Measurements from ENCODE around the gene USP7.
A peak's percentile ranks its signal among the peaks of the same experiment; 100 is the strongest.

Gene USP7

GRCh38 chr16:8964462-8964861 is 756 bp upstream of the USP7 start:
- peaks cover 13 to 14% of the 10 kb centered on the region in 2 donors for H3K36me3 Mint-ChIP-seq

GRCh38 chr16:8963010-8963820 is 491 bp downstream of the USP7 start:
- Mint-ChIP-seq H3K9me3 (no peaks in the 10 kb centered on the region), H3K4me3 (peak overlapping the region; percentile 69 to 89), H3K4me1 (peaks cover 47 to 65% of the 10 kb centered on the region in 2 donors), H3K27ac (peak overlapping the region; percentile 81), H3K36me3 (peaks cover 14% of the 10 kb centered on the region in 2 donors), H3K27me3 (no peaks in the 10 kb centered on the region)
- DNase-seq (no peak), ATAC-seq (replicated peaks) (peak in 1 of 2 donors; percentile 1)

More at GRCh38 chr16:8964462-8964861, 756 bp upstream of the USP7 start:
- H3K4me3 Mint-ChIP-seq: peak overlapping the region; percentile 64 to 78
- H3K9me3 Mint-ChIP-seq: no peaks in the 10 kb centered on the region
- H3K4me1 Mint-ChIP-seq: peaks cover 35 to 52% of the 10 kb centered on the region in 2 donors
- no peaks in the 10 kb centered on the region for H3K27me3 Mint-ChIP-seq
- DNase-seq (no peak), ATAC-seq (replicated peaks) (no peak)
- peak overlapping the region; percentile 75 for H3K27ac Mint-ChIP-seq

- peak; percentile 64 for DNase-seq
- H3K36me3 Mint-ChIP-seq: peaks cover 14 to 19% of the 10 kb centered on the region in 2 donors
- peak overlapping the region; percentile 97 for H3K27ac Mint-ChIP-seq
- H3K4me1 Mint-ChIP-seq: peaks cover 51 to 70% of the 10 kb centered on the region in 2 donors
- H3K4me3 Mint-ChIP-seq: peak overlapping the region; percentile 89 to 90
- H3K9me3 Mint-ChIP-seq: no peaks in the 10 kb centered on the region
- ATAC-seq (replicated peaks): peak; percentile 59 to 62
- H3K27me3 Mint-ChIP-seq: no peaks in the 10 kb centered on the region
Measured at GRCh38 chr16:8962393-8963009, 1.2 kb downstream of the USP7 start.

GRCh38 chr16:8961811-8962390 is 1.8 kb downstream of the USP7 start:
- DNase-seq: no peak

GRCh38 chr16:8960788-8961109 is 3.0 kb downstream of the USP7 start:
- DNase-seq: no peak
- no peaks in the 10 kb centered on the region for H3K9me3 Mint-ChIP-seq
- ATAC-seq (replicated peaks): no peak
- peak overlapping the region; percentile 89 to 90 for H3K4me3 Mint-ChIP-seq
- peaks cover 52 to 71% of the 10 kb centered on the region in 2 donors for H3K4me1 Mint-ChIP-seq
- H3K27ac Mint-ChIP-seq: peak overlapping the region; percentile 74
- peaks cover 14 to 23% of the 10 kb centered on the region in 2 donors for H3K36me3 Mint-ChIP-seq
- H3K27me3 Mint-ChIP-seq: no peaks in the 10 kb centered on the region

More at GRCh38 chr16:8961811-8962390, 1.8 kb downstream of the USP7 start:
- no peak for ATAC-seq (replicated peaks)
- H3K27me3 Mint-ChIP-seq: no peaks in the 10 kb centered on the region
- H3K27ac Mint-ChIP-seq: peak overlapping the region; percentile 97
- peak overlapping the region; percentile 89 to 90 for H3K4me3 Mint-ChIP-seq
- no peaks in the 10 kb centered on the region for H3K9me3 Mint-ChIP-seq
- peaks cover 52 to 71% of the 10 kb centered on the region in 2 donors for H3K4me1 Mint-ChIP-seq
- peaks cover 14 to 21% of the 10 kb centered on the region in 2 donors for H3K36me3 Mint-ChIP-seq

GRCh38 chr16:8959921-8960787 is 3.6 kb downstream of the USP7 start:
- no peak for DNase-seq
- Mint-ChIP-seq H3K27me3 (no peaks in the 10 kb centered on the region), H3K36me3 (peaks cover 14 to 23% of the 10 kb centered on the region in 2 donors), H3K4me1 (peaks cover 56 to 69% of the 10 kb centered on the region in 2 donors), H3K4me3 (peak overlapping the region; percentile 72 to 89), H3K9me3 (no peaks in the 10 kb centered on the region), H3K27ac (peak overlapping the region; percentile 74)
- ATAC-seq (replicated peaks): peak in 1 of 2 donors; percentile 14

GRCh38 chr16:8958344-8959167 is 5.2 kb downstream of the USP7 start:
- peak overlapping the region; percentile 83 for H3K27ac Mint-ChIP-seq
- peak; percentile 4 to 15 for ATAC-seq (replicated peaks)

GRCh38 chr16:8957509-8958157 is 6.1 kb downstream of the USP7 start:
- ATAC-seq (replicated peaks) (no peak), DNase-seq (no peak)
- no peaks in the 10 kb centered on the region for H3K27me3 Mint-ChIP-seq
- no peaks in the 10 kb centered on the region for H3K9me3 Mint-ChIP-seq
- H3K27ac Mint-ChIP-seq: peak overlapping the region; percentile 83
- peaks cover 67 to 84% of the 10 kb centered on the region in 2 donors for H3K4me1 Mint-ChIP-seq
- peak overlapping the region; percentile 69 to 75 for H3K4me3 Mint-ChIP-seq
- peaks cover 18 to 29% of the 10 kb centered on the region in 2 donors for H3K36me3 Mint-ChIP-seq

More at GRCh38 chr16:8958344-8959167, 5.2 kb downstream of the USP7 start:
- Mint-ChIP-seq H3K9me3 (no peaks in the 10 kb centered on the region), H3K4me3 (peak overlapping the region; percentile 69 to 75), H3K27me3 (no peaks in the 10 kb centered on the region), H3K36me3 (peaks cover 14 to 23% of the 10 kb centered on the region in 2 donors), H3K4me1 (peaks cover 60 to 75% of the 10 kb centered on the region in 2 donors)
- no peak for DNase-seq

- H3K4me3 Mint-ChIP-seq: peak overlapping the region; percentile 27 to 52
- H3K27ac Mint-ChIP-seq: peak overlapping the region; percentile 43
- H3K36me3 Mint-ChIP-seq: peaks cover 13 to 23% of the 10 kb centered on the region in 2 donors
- no peaks in the 10 kb centered on the region for H3K27me3 Mint-ChIP-seq
- H3K9me3 Mint-ChIP-seq: no peaks in the 10 kb centered on the region
- ATAC-seq (replicated peaks) (no peak), DNase-seq (no peak)
- peaks cover 70 to 85% of the 10 kb centered on the region in 2 donors for H3K4me1 Mint-ChIP-seq
Measured at GRCh38 chr16:8957063-8957397, 6.7 kb downstream of the USP7 start.

- no peaks in the 10 kb centered on the region for H3K27me3 Mint-ChIP-seq
- ATAC-seq (replicated peaks): no peak
- H3K27ac Mint-ChIP-seq: peak overlapping the region; percentile 43
- H3K36me3 Mint-ChIP-seq: peaks cover 8 to 23% of the 10 kb centered on the region in 2 donors
- H3K4me1 Mint-ChIP-seq: peaks cover 70 to 85% of the 10 kb centered on the region in 2 donors
- no peak for DNase-seq
- peak overlapping the region; percentile 27 to 52 for H3K4me3 Mint-ChIP-seq
- H3K9me3 Mint-ChIP-seq: no peaks in the 10 kb centered on the region
Measured at GRCh38 chr16:8956265-8957062, 7.2 kb downstream of the USP7 start.

GRCh38 chr16:8955828-8956227 is 7.9 kb downstream of the USP7 start:
- Mint-ChIP-seq H3K4me3 (peak overlapping the region in 1 of 2 donors; percentile 19), H3K27ac (peak overlapping the region; percentile 9), H3K27me3 (no peaks in the 10 kb centered on the region), H3K9me3 (no peaks in the 10 kb centered on the region), H3K4me1 (peaks cover 72 to 85% of the 10 kb centered on the region in 2 donors), H3K36me3 (peaks cover 4 to 22% of the 10 kb centered on the region in 2 donors)
- DNase-seq (no peak), ATAC-seq (replicated peaks) (no peak)

GRCh38 chr16:8953064-8953463 is 10.6 kb downstream of the USP7 start:
- no peaks in the 10 kb centered on the region for H3K9me3 Mint-ChIP-seq
- ATAC-seq (replicated peaks) (no peak), DNase-seq (no peak)
- peaks cover 64 to 80% of the 10 kb centered on the region in 2 donors for H3K4me1 Mint-ChIP-seq
- peak overlapping the region; percentile 54 to 68 for H3K4me3 Mint-ChIP-seq
- peak overlapping the region; percentile 37 for H3K27ac Mint-ChIP-seq
- peaks cover 4 to 29% of the 10 kb centered on the region in 2 donors for H3K36me3 Mint-ChIP-seq
- no peaks in the 10 kb centered on the region for H3K27me3 Mint-ChIP-seq

Measured in stimulated activated naive B cell treated with anti-CD40 and anti-IgM and Interleukin-4, amounts not matched to agents 10 μg/mL and 1 μg/mL and 100 μg/mL, for 72 hours (primary cell).